HCT116 (cell line): ENCODE data around the gene ADPGK.

Experiments used
- CEBPB ChIP-seq: IDR thresholded peaks from 2 replicates; pipeline ENCODE4 v1.6.1; 2012; ENCODE audit warnings: low read depth
- CTCF ChIP-seq, 3 experiments: fragments of 200-600 bp in 1 of 3; sonication (generic) in 1 of 3; IDR thresholded peaks in 2 of 3; conservative IDR thresholded peaks in 1 of 3; 2 replicates each; pipeline ENCODE4 v1.5.1; 2012 to 2017; ENCODE audit warnings: low read depth in 2 of 3, low read length in 2 of 3, antibody characterized with exemption in 1 of 3, borderline replicate concordance in 1 of 3, control low read depth in 1 of 3, mild to moderate bottlenecking in 1 of 3, mixed read lengths in 1 of 3, mixed run types in 1 of 3, moderate library complexity in 1 of 3; ENCODE audit not compliant: insufficient read depth in 1 of 3
- TF ChIP-seq, protein P1 (sequence below): IDR thresholded peaks from 2 replicates; pipeline ENCODE4 v1.6.1; 2012; ENCODE audit warnings: low read depth

GRCh38 chr15:72786676-72787345 is 3.3 kb upstream of the ADPGK start:
- TF ChIP-seq CTCF (IDR thresholded peaks at IDR 0.05 in 2 of 3, conservative IDR thresholded peaks at IDR 0.05 in 1 of 3; ENCODE audit: borderline replicate concordance in 1 of 3, insufficient read depth in 1 of 3, low read depth in 2 of 3, low read length in 2 of 3) (no peak), CEBPB (no peak)
- TF ChIP-seq, protein P1, sequence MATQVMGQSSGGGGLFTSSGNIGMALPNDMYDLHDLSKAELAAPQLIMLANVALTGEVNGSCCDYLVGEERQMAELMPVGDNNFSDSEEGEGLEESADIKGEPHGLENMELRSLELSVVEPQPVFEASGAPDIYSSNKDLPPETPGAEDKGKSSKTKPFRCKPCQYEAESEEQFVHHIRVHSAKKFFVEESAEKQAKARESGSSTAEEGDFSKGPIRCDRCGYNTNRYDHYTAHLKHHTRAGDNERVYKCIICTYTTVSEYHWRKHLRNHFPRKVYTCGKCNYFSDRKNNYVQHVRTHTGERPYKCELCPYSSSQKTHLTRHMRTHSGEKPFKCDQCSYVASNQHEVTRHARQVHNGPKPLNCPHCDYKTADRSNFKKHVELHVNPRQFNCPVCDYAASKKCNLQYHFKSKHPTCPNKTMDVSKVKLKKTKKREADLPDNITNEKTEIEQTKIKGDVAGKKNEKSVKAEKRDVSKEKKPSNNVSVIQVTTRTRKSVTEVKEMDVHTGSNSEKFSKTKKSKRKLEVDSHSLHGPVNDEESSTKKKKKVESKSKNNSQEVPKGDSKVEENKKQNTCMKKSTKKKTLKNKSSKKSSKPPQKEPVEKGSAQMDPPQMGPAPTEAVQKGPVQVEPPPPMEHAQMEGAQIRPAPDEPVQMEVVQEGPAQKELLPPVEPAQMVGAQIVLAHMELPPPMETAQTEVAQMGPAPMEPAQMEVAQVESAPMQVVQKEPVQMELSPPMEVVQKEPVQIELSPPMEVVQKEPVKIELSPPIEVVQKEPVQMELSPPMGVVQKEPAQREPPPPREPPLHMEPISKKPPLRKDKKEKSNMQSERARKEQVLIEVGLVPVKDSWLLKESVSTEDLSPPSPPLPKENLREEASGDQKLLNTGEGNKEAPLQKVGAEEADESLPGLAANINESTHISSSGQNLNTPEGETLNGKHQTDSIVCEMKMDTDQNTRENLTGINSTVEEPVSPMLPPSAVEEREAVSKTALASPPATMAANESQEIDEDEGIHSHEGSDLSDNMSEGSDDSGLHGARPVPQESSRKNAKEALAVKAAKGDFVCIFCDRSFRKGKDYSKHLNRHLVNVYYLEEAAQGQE: no peak
